HG03097 (cell line): ENCODE data around the gene SLBP.
"Not testable (repeated sequence)": the region's sequence is repeated elsewhere in the genome, so short reads cannot be mapped to it uniquely, and the experiment has no call there.

Experiments
- ATAC-seq: cut with Tn5 transposase; IDR thresholded peaks from one replicate; pipeline ENCODE4 v1.9.1; 2021; ENCODE audit not compliant: unreplicated experiment, low FRiP score

The SLBP gene

GRCh38 chr4:1714303-1715001, 2.3 kb upstream of the SLBP start:
- ATAC-seq, result no peak

GRCh38 chr4:1713003-1713851, 1.1 kb upstream of the SLBP start:
- ATAC-seq, result peak; percentile 5

GRCh38 chr4:1711571-1712215, 426 bp downstream of the SLBP start:
- ATAC-seq, result peak; percentile 15

- no peak for ATAC-seq
These were observed 1.0 kb downstream of the SLBP start for GRCh38 chr4:1711055-1711570.

GRCh38 chr4:1708581-1708980, 3.5 kb downstream of the SLBP start:
- no peak for ATAC-seq

- no peak for ATAC-seq
These were observed 5.8 kb downstream of the SLBP start for GRCh38 chr4:1706358-1706757.

- no peak for ATAC-seq
These were observed 6.4 kb downstream of the SLBP start for GRCh38 chr4:1705732-1706131.

GRCh38 chr4:1703867-1704266, 8.3 kb downstream of the SLBP start:
- ATAC-seq, result no peak

- ATAC-seq, result not testable (repeated sequence)
These were observed 10.4 kb downstream of the SLBP start for GRCh38 chr4:1701671-1702070.

GRCh38 chr4:1695913-1696312, 16.2 kb downstream of the SLBP start:
- no peak for ATAC-seq

- ATAC-seq, result no peak
These were observed 18.8 kb downstream of the SLBP start for GRCh38 chr4:1693131-1693896.

GRCh38 chr4:1691737-1692373, 20.3 kb downstream of the SLBP start:
- no peak for ATAC-seq

GRCh38 chr4:1690698-1691097, 21.4 kb downstream of the SLBP start:
- ATAC-seq, result no peak

- no peak for ATAC-seq
These were observed 25.6 kb downstream of the SLBP start for GRCh38 chr4:1686440-1687036.

GRCh38 chr4:1685235-1686150, 26.6 kb downstream of the SLBP start:
- no peak for ATAC-seq

GRCh38 chr4:1684506-1685234, 27.4 kb downstream of the SLBP start:
- ATAC-seq, result no peak

- ATAC-seq, result peak; percentile 82
These were observed 28.2 kb downstream of the SLBP start, which contains the start of gene FAM53A for GRCh38 chr4:1683736-1684505. Gene FAM53A, minus strand, starts transcription at chr4:1684313. Its CDS starts 15,572 bp downstream, at chr4:1668741.
